Ascending aorta (tissue), 2 donors: ENCODE measurements around the gene CD7. TPM values are rescaled to one million over a fixed set of nuclear protein-coding genes. Genes with fewer than 3 reads are reported as not detected.

Source experiments
- DNase-seq, 2 donors: peaks; one replicate each; pipeline ENCODE4 v3.0.0-alpha.2; 2019; ENCODE audit warnings: low spot score in 2 of 2
- H3K27ac ChIP-seq, 2 donors: fragments of 200-600 bp; sonication (generic); one replicate each; pipeline ENCODE4 v1.5.1; 2016 to 2017; ENCODE audit warnings: mild to moderate bottlenecking in 1 of 2
- H3K27me3 ChIP-seq: fragments of 200-600 bp; sonication (generic); one replicate; pipeline ENCODE4 v1.5.1; 2017
- H3K36me3 ChIP-seq, 2 donors: fragments of 200-600 bp; sonication (generic); one replicate each; pipeline ENCODE4 v1.5.1; 2016
- H3K4me1 ChIP-seq, 2 donors: fragments of 200-600 bp; sonication (generic); one replicate each; pipeline ENCODE4 v1.5.1; 2016 to 2017; ENCODE audit warnings: mild to moderate bottlenecking in 1 of 2
- H3K4me3 ChIP-seq, 2 donors: fragments of 200-600 bp; sonication (generic); one replicate each; pipeline ENCODE4 v1.5.1; 2016 to 2017; ENCODE audit warnings: mild to moderate bottlenecking in 1 of 2
- H3K9me3 ChIP-seq, 2 donors: fragments of 200-600 bp; sonication (generic); one replicate each; pipeline ENCODE4 v1.5.1; 2016
- CTCF ChIP-seq, 3 experiments: fragments of 200-600 bp in 2 of 3; fragments of 450-650 bp in 1 of 3; sonication (generic) in 2 of 3; IDR thresholded peaks; one replicate each; pipeline ENCODE4 v1.5.1; 2016 to 2019; ENCODE audit warnings: antibody characterized with exemption in 3 of 3, mild to moderate bottlenecking in 1 of 3, moderate library complexity in 1 of 3
- intact Hi-C: fragments of 100-400 bp; cut with DNase I; formaldehyde crosslinking; loops from one replicate; pipeline ENCODE4 v1.15.1; 2023
- total RNA-seq: library from RNA; depleted of rRNA; stranded (reverse); fragments of >200 nt; gene quantifications from one replicate; pipeline ENCODE4 v1.1.0, GENCODE V29; 2016

The CD7 gene
- total RNA-seq, 1 donor from 2014 or later, result 6.7 TPM

- no peak for DNase-seq
- Histone ChIP-seq H3K36me3 (no peaks in the 10 kb centered on the region), H3K27me3 (no peaks in the 10 kb centered on the region), H3K27ac (peak overlapping the region in 1 of 2 donors; percentile 4), H3K9me3 (no peaks in the 10 kb centered on the region), H3K4me1 (peaks cover 22 to 28% of the 10 kb centered on the region in 2 donors), H3K4me3 (peak overlapping the region; percentile 40 to 69)
- no peak for TF ChIP-seq CTCF (IDR thresholded peaks at IDR 0.05)
- intact Hi-C loops, result no loop called here
Observed at GRCh38 chr17:82334622-82335394, 17.4 kb upstream of the CD7 start.

- Histone ChIP-seq H3K27ac (no peak overlapping the region), H3K4me3 (peak overlapping the region; percentile 40 to 69), H3K9me3 (no peaks in the 10 kb centered on the region), H3K36me3 (no peaks in the 10 kb centered on the region), H3K4me1 (peaks cover 18 to 25% of the 10 kb centered on the region in 2 donors), H3K27me3 (no peaks in the 10 kb centered on the region)
- no peak for TF ChIP-seq CTCF (IDR thresholded peaks at IDR 0.05)
- no peak for DNase-seq
- intact Hi-C loops, result no loop called here
Observed at GRCh38 chr17:82334204-82334621, 16.8 kb upstream of the CD7 start.

GRCh38 chr17:82333279-82334171, 16.1 kb upstream of the CD7 start, which contains the start of gene SECTM1:
Gene SECTM1, minus strand, starts transcription at chr17:82333766. Its CDS starts 6,526 bp downstream, at chr17:82327240.
- H3K27me3 ChIP-seq, result no peaks in the 10 kb centered on the region
- H3K9me3 ChIP-seq, result no peaks in the 10 kb centered on the region
- no peaks in the 10 kb centered on the region for H3K36me3 ChIP-seq
- peak within 1 kb of the TSS; percentile 40 to 69 for H3K4me3 ChIP-seq
- peaks cover 14 to 25% of the 10 kb centered on the region in 2 donors for H3K4me1 ChIP-seq
- intact Hi-C loops, result no loop called here
- no peak within 1 kb of the TSS for H3K27ac ChIP-seq
- TF ChIP-seq CTCF (IDR thresholded peaks at IDR 0.05), result no peak
- no peak for DNase-seq

GRCh38 chr17:82332669-82333278, 15.4 kb upstream of the CD7 start:
- Histone ChIP-seq H3K4me1 (peaks cover 13 to 25% of the 10 kb centered on the region in 2 donors), H3K9me3 (no peaks in the 10 kb centered on the region), H3K27me3 (no peaks in the 10 kb centered on the region), H3K36me3 (no peaks in the 10 kb centered on the region), H3K4me3 (peak overlapping the region; percentile 40 to 69), H3K27ac (no peak overlapping the region)
- intact Hi-C loops, result no loop called here
- peak in 1 of 2 donors; percentile 36 for DNase-seq
- no peak for TF ChIP-seq CTCF (IDR thresholded peaks at IDR 0.05)

GRCh38 chr17:82331345-82331939, 14.0 kb upstream of the CD7 start:
- Histone ChIP-seq H3K4me3 (no peak overlapping the region), H3K4me1 (peaks cover 13 to 25% of the 10 kb centered on the region in 2 donors), H3K27me3 (no peaks in the 10 kb centered on the region), H3K9me3 (no peaks in the 10 kb centered on the region), H3K36me3 (no peaks in the 10 kb centered on the region), H3K27ac (no peak overlapping the region)
- intact Hi-C loops, result no loop called here
- DNase-seq, result no peak
- TF ChIP-seq CTCF (IDR thresholded peaks at IDR 0.05), result no peak
